Measurements from ENCODE around the gene DDX3Y.

The DDX3Y gene

GRCh38 chrY:12904618-12905516 is at the start of gene DDX3Y:
DDX3Y (plus strand) TSS chrY:12904868; CDS start chrY:12904937, 69 bp downstream.
- DNase-seq (ENCODE audit: low spot score): no peak

GRCh38 chrY:12855791-12856275 is 48.8 kb upstream of the DDX3Y start:
- DNase-seq (ENCODE audit: low spot score): no peak

- DNase-seq (ENCODE audit: low spot score): no peak
Observed at GRCh38 chrY:12867960-12868359, 36.7 kb upstream of the DDX3Y start.

GRCh38 chrY:12896973-12897372 is 7.7 kb upstream of the DDX3Y start:
- no peak for DNase-seq (ENCODE audit: low spot score)

- DNase-seq (ENCODE audit: low spot score): no peak
Observed at GRCh38 chrY:12898604-12899003, 6.1 kb upstream of the DDX3Y start.

- DNase-seq (ENCODE audit: low spot score): no peak
Observed at GRCh38 chrY:12905517-12905872, 827 bp downstream of the DDX3Y start.

- no peak for DNase-seq (ENCODE audit: low spot score)
Observed at GRCh38 chrY:12905895-12906294, 1.2 kb downstream of the DDX3Y start.

- DNase-seq (ENCODE audit: low spot score): no peak
Observed at GRCh38 chrY:12913541-12913940, 8.9 kb downstream of the DDX3Y start.

- no peak for DNase-seq (ENCODE audit: low spot score)
Observed at GRCh38 chrY:12928043-12928442, 23.4 kb downstream of the DDX3Y start.

GRCh38 chrY:12941725-12942687 is 37.3 kb downstream of the DDX3Y start:
- no peak for DNase-seq (ENCODE audit: low spot score)
